Panc1 (cell line): Measurements from ENCODE around the gene PDK4. TPM values are rescaled to one million over a fixed set of nuclear protein-coding genes. Genes with fewer than 3 reads are reported as not detected.

Experiments used
- ATAC-seq: fragments of 200-7000 bp; cut with Tn5 transposase; 2 replicates; pipeline ENCODE4 v1.9.1; 2020; ENCODE audit warnings: mild to moderate bottlenecking, moderate library complexity
- BruUV-seq: library from RNA; stranded (reverse); fragments of 400-500 nt; replicated peaks from 2 replicates; lab custom pipeline; 2021; lab: Mats Ljungman, UMichigan
- CTCF ChIA-PET: fragments of 300-600 bp; sonication (Branson Sonifier 250); formaldehyde crosslinking; loops from one replicate; lab custom pipeline; 2022; ENCODE audit warnings: antibody characterized with exemption; lab: Charles Lee
- POLR2A ChIA-PET: fragments of 300-600 bp; sonication (Branson Sonifier 250); formaldehyde crosslinking; loops from one replicate; lab custom pipeline; 2022; ENCODE audit warnings: antibody characterized with exemption; lab: Charles Lee
- DNase-seq: peaks from one replicate; pipeline ENCODE4 v3.0.0-alpha.2; 2010; ENCODE audit warnings: low read depth, low spot score
- H3K27ac ChIP-seq: 2 replicates; pipeline ENCODE4 v1.5.1; 2011; ENCODE audit warnings: mild to moderate bottlenecking, low read length, inconsistent platforms
- H3K27me3 ChIP-seq: fragments of 200-500 bp; sonication (Bioruptor generic); 2 replicates; pipeline ENCODE4 v1.6.0; 2014; ENCODE audit warnings: low read length, inconsistent platforms; ENCODE audit not compliant: control insufficient read depth, insufficient read depth
- H3K36me3 ChIP-seq: fragments of 200-500 bp; sonication (Bioruptor generic); 2 replicates; pipeline ENCODE4 v1.5.1; 2014; ENCODE audit warnings: inconsistent platforms, mild to moderate bottlenecking, low read length, moderate library complexity; ENCODE audit not compliant: control insufficient read depth, insufficient read depth
- H3K4me1 ChIP-seq: 2 replicates; pipeline ENCODE4 v1.5.1; 2011; ENCODE audit warnings: inconsistent platforms, mild to moderate bottlenecking, low read length, moderate library complexity; ENCODE audit not compliant: control insufficient read depth, insufficient read depth
- H3K4me3 ChIP-seq, 2 experiments: 2 replicates each; pipeline ENCODE4 v1.5.1; 2011 to 2012; ENCODE audit warnings: low read depth in 2 of 2, low read length in 2 of 2, mild to moderate bottlenecking in 2 of 2, inconsistent platforms in 1 of 2, moderate library complexity in 1 of 2
- H3K9me3 ChIP-seq: fragments of 200-500 bp; sonication (Bioruptor generic); 2 replicates; pipeline ENCODE4 v1.5.1; 2014; ENCODE audit warnings: low read depth, mild to moderate bottlenecking, inconsistent platforms, low read length, moderate library complexity; ENCODE audit not compliant: control insufficient read depth, insufficient read depth
- CTCF ChIP-seq: fragments of 450-650 bp; IDR thresholded peaks from 2 replicates; pipeline ENCODE4 v1.5.1; 2017; ENCODE audit warnings: mild to moderate bottlenecking
- POLR2AphosphoS5 ChIP-seq: IDR thresholded peaks from 2 replicates; pipeline ENCODE4 v1.6.1; 2012; ENCODE audit warnings: mild to moderate bottlenecking, low read depth, low read length, moderate library complexity
- REST ChIP-seq, 2 experiments: IDR thresholded peaks; 2 replicates each; pipeline ENCODE4 v1.6.1; 2011 to 2012; ENCODE audit warnings: low read depth in 2 of 2, control low read depth in 1 of 2, low read length in 1 of 2, mild to moderate bottlenecking in 1 of 2, moderate library complexity in 1 of 2; ENCODE audit not compliant: insufficient read depth in 1 of 2
- SIN3A ChIP-seq: IDR thresholded peaks from 2 replicates; pipeline ENCODE4 v1.6.1; 2012; ENCODE audit warnings: low read depth, mild to moderate bottlenecking, low read length, moderate library complexity, borderline replicate concordance; ENCODE audit not compliant: insufficient read depth
- TCF7L2 ChIP-seq: IDR thresholded peaks from 2 replicates; pipeline ENCODE4 v1.6.1; 2011; ENCODE audit warnings: mild to moderate bottlenecking, low read depth, low read length, inconsistent platforms
- in situ Hi-C: cut with HindIII; loops from 2 replicates; pipeline ENCODE4 v1.10.0; 2016; ENCODE audit warnings: low sequenced_read_pairs, low pct_unique_long_range_greater_than_20kb
- intact Hi-C: fragments of 100-400 bp; cut with micrococcal nuclease; formaldehyde crosslinking; loops from one replicate; pipeline ENCODE4 v1.10.0; 2022; ENCODE audit not compliant: unreplicated experiment
- total RNA-seq: library from RNA; stranded (reverse); gene quantifications from one replicate; pipeline ENCODE4 v1.2.1, GENCODE V29; 2021; ENCODE audit not compliant: unreplicated experiment

Gene PDK4
- total RNA-seq, 1 experiment from 2014 or later, result 1.4 TPM

GRCh38 chr7:95595746-95596197 lies 544 bp downstream of the PDK4 start:
- no peak overlapping the region for H3K27ac ChIP-seq

GRCh38 chr7:95594185-95594584 lies 2.1 kb downstream of the PDK4 start:
- ATAC-seq (no peak), DNase-seq (no peak)
- H3K27me3 ChIP-seq, result peaks cover 5% of the 10 kb centered on the region; the same call in 1 of the 2 replicates
- no peaks in the 10 kb centered on the region for H3K9me3 ChIP-seq
- no peak overlapping the region for H3K4me3 ChIP-seq
- TF ChIP-seq SIN3A (no peak), REST (IDR thresholded peaks at IDR 0.05; ENCODE audit: insufficient read depth in 1 of 2, low read depth in 2 of 2, low read length in 1 of 2) (no peak), TCF7L2 (no peak), CTCF (no peak), POLR2AphosphoS5 (no peak)
- no TSS peak for BruUV-seq
- intact Hi-C loops, result no loop called here
- CTCF ChIA-PET, result no interaction called here
- POLR2A ChIA-PET, result interaction anchor here (0.6 kb wide), 1 partner anchor 197 kb away, joined by 3 read pairs; no protein-coding TSS in a partner anchor
- 0 out of 2 replicates have a peak, but pooled peaks cover 2% of the 10 kb centered on the region for H3K36me3 ChIP-seq
- H3K27ac ChIP-seq, result no peak overlapping the region
- peaks cover 3% of the 10 kb centered on the region; the same call in 1 of the 2 replicates for H3K4me1 ChIP-seq
- in situ Hi-C loops, result no loop called here

More at GRCh38 chr7:95595746-95596197, 544 bp downstream of the PDK4 start:
- no peak for DNase-seq
- in situ Hi-C loops (no loop called here), intact Hi-C loops (no loop called here)
- TF ChIP-seq SIN3A (no peak), POLR2AphosphoS5 (no peak), TCF7L2 (no peak), CTCF (no peak), REST (IDR thresholded peaks at IDR 0.05; ENCODE audit: insufficient read depth in 1 of 2, low read depth in 2 of 2, low read length in 1 of 2) (no peak)
- Histone ChIP-seq H3K9me3 (no peaks in the 10 kb centered on the region), H3K36me3 (0 out of 2 replicates have a peak, but pooled peaks cover 2% of the 10 kb centered on the region), H3K4me1 (peaks cover 3% of the 10 kb centered on the region; the same call in 1 of the 2 replicates), H3K4me3 (peak overlapping the region; percentile 55 to 69), H3K27me3 (peaks cover 5% of the 10 kb centered on the region; the same call in 1 of the 2 replicates)
- CTCF ChIA-PET, result no interaction called here
- peak; percentile 28 for ATAC-seq
- no TSS peak for BruUV-seq
- POLR2A ChIA-PET, result no interaction called here
